Measurements from ENCODE around the gene KIF25.

Gene KIF25

DNA sequence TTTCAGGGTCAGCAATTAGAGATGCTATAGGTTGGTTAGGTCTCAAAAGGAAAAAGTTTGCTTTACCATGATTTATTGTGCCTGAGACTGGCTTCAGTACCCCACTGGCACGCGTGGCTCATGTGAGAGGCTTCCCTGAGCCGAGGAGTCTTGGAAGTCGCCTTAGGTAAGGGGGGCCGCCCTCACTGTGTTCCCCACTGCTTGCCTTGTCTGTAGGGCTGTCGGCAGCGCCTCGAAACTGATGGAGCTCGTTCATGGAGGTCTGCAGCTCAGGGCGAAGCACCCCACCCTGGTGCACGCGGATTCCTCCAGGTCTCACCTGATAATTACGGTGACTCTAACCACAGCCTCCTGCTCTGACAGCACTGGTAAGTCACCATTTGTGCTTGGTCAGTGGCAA lies 42.4 kb downstream of the KIF25 start:
- peaks cover 0 to 74% (median 41%) of the 10 kb centered on the region in 5 experiments for H3K9me3 ChIP-seq (ENCODE audit: control extremely low read depth in 1 of 5, control insufficient read depth in 4 of 5, insufficient read depth in 2 of 5, low read depth in 1 of 5, low read length in 4 of 5)

DNA sequence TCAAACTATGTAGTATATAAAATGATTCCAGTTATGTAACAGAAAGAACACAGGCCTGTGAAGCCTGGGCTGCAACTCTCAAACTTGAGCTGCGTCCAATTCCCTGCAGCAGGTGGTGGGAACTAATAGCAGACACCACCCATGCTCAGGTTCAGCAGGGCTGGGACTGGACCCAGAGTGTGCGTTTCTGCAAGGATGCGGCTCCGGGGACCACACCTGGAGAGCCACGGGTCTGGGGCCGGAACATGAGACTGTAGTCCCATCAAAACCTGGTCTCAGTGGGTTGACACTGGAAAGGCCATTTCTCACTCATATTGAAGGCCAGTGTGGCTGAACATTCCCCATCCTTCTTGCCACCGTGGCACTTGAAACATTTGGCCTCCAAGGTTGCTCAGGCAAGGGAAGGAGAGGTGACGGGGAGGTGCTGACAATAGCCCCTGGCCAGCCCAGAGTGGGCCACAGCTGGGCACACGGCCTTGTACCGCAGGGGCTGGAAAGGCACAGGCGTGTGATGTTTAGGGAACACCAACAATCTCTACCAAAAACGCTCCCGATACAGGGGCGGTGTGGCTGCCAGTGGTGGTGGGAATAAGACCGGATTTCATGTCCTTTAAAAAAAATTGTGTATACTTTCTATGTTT lies 43.5 kb downstream of the KIF25 start:
- Histone ChIP-seq H3K27me3 (replicated peaks in 2 of 5; ENCODE audit: control insufficient read depth in 4 of 5, insufficient read depth in 5 of 5, low read length in 4 of 5) (peaks cover 0 to 22% (median 2%) of the 10 kb centered on the region in 5 experiments), H3K4me1 (ENCODE audit: control extremely low read depth in 1 of 4, control insufficient read depth in 4 of 4, insufficient read depth in 4 of 4, low read length in 3 of 4) (peaks cover 0 to 1% (median 0%) of the 10 kb centered on the region in 4 experiments), H3K27ac (ENCODE audit: insufficient read depth in 1 of 2, low read depth in 1 of 2, low read length in 2 of 2, poor library complexity in 1 of 2, severe bottlenecking in 2 of 2) (no peak overlapping the region), H3K36me3 (ENCODE audit: control insufficient read depth in 4 of 4, insufficient read depth in 4 of 4, low read length in 3 of 4) (no peaks in the 10 kb centered on the region), H3K9me3 (ENCODE audit: control extremely low read depth in 1 of 5, control insufficient read depth in 4 of 5, insufficient read depth in 2 of 5, low read depth in 1 of 5, low read length in 4 of 5) (peaks cover 0 to 64% (median 34%) of the 10 kb centered on the region in 5 experiments), H3K4me3 (ENCODE audit: control insufficient read depth in 1 of 7, extremely low read depth in 1 of 7, insufficient read depth in 4 of 7, low read depth in 2 of 7, low read length in 6 of 7) (no peak overlapping the region)
- ChIA-PET CTCF (no interaction called here), POLR2A (no interaction called here)
- DNase-seq = no peak
- 99% methylated on average over 11 of the region's 15 CpGs for WGBS (ENCODE audit: insufficient coverage)

More for the DNA sequence above, 42.4 kb downstream of the KIF25 start:
- H3K27ac ChIP-seq (ENCODE audit: insufficient read depth in 1 of 2, low read depth in 1 of 2, low read length in 2 of 2, poor library complexity in 1 of 2, severe bottlenecking in 2 of 2) = no peak overlapping the region
- ChIA-PET CTCF (no interaction called here), POLR2A (no interaction called here)
- no peak overlapping the region for H3K4me3 ChIP-seq (ENCODE audit: control insufficient read depth in 1 of 7, extremely low read depth in 1 of 7, insufficient read depth in 4 of 7, low read depth in 2 of 7, low read length in 6 of 7)
- H3K4me1 ChIP-seq (ENCODE audit: control extremely low read depth in 1 of 4, control insufficient read depth in 4 of 4, insufficient read depth in 4 of 4, low read length in 3 of 4) = peaks cover 0 to 7% (median 1%) of the 10 kb centered on the region in 4 experiments
- WGBS (ENCODE audit: insufficient coverage) = 91% methylated on average over 12 of the region's 13 CpGs
- H3K27me3 ChIP-seq (replicated peaks in 2 of 5; ENCODE audit: control insufficient read depth in 4 of 5, insufficient read depth in 5 of 5, low read length in 4 of 5) = peaks cover 0 to 33% (median 7%) of the 10 kb centered on the region in 5 experiments
- H3K36me3 ChIP-seq (ENCODE audit: control insufficient read depth in 4 of 4, insufficient read depth in 4 of 4, low read length in 3 of 4) = no peaks in the 10 kb centered on the region
- peak in 2 of 3 donors; percentile 7 to 15 for DNase-seq

DNA sequence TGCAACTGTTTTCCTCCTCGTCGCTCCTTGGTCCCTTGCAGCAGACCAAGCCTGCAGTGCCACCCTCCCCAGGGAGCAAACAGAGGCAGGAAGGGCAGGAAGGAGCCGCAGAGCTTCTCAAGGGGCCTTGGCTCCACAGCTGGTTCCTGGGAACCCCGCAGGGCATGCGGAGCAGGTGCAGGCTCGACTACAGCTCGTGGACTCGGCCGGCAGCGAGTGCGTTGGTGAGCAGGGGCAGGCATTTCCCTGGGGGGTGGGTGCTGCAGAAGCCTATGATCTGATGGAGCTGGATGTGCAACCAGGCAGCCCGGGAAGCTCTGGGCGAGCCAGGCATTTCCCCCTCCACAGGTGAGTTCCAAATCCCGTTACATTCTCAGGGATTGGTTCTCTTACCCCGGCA lies 44.5 kb downstream of the KIF25 start:
- Histone ChIP-seq H3K36me3 (ENCODE audit: control insufficient read depth in 4 of 4, insufficient read depth in 4 of 4, low read length in 3 of 4) (no peaks in the 10 kb centered on the region), H3K4me1 (ENCODE audit: control extremely low read depth in 1 of 4, control insufficient read depth in 4 of 4, insufficient read depth in 4 of 4, low read length in 3 of 4) (no peaks in the 10 kb centered on the region), H3K27ac (ENCODE audit: insufficient read depth in 1 of 2, low read depth in 1 of 2, low read length in 2 of 2, poor library complexity in 1 of 2, severe bottlenecking in 2 of 2) (no peak overlapping the region), H3K4me3 (ENCODE audit: control insufficient read depth in 1 of 7, extremely low read depth in 1 of 7, insufficient read depth in 4 of 7, low read depth in 2 of 7, low read length in 6 of 7) (no peak overlapping the region), H3K27me3 (replicated peaks in 2 of 5; ENCODE audit: control insufficient read depth in 4 of 5, insufficient read depth in 5 of 5, low read length in 4 of 5) (peaks cover 0 to 13% (median 0%) of the 10 kb centered on the region in 5 experiments), H3K9me3 (ENCODE audit: control extremely low read depth in 1 of 5, control insufficient read depth in 4 of 5, insufficient read depth in 2 of 5, low read depth in 1 of 5, low read length in 4 of 5) (peaks cover 0 to 59% (median 33%) of the 10 kb centered on the region in 5 experiments)
- POLR2A ChIA-PET = no interaction called here
- CTCF ChIA-PET = no interaction called here
- no peak for DNase-seq
- WGBS (ENCODE audit: insufficient coverage) = 99% methylated on average over 15 of the region's 15 CpGs

DNA sequence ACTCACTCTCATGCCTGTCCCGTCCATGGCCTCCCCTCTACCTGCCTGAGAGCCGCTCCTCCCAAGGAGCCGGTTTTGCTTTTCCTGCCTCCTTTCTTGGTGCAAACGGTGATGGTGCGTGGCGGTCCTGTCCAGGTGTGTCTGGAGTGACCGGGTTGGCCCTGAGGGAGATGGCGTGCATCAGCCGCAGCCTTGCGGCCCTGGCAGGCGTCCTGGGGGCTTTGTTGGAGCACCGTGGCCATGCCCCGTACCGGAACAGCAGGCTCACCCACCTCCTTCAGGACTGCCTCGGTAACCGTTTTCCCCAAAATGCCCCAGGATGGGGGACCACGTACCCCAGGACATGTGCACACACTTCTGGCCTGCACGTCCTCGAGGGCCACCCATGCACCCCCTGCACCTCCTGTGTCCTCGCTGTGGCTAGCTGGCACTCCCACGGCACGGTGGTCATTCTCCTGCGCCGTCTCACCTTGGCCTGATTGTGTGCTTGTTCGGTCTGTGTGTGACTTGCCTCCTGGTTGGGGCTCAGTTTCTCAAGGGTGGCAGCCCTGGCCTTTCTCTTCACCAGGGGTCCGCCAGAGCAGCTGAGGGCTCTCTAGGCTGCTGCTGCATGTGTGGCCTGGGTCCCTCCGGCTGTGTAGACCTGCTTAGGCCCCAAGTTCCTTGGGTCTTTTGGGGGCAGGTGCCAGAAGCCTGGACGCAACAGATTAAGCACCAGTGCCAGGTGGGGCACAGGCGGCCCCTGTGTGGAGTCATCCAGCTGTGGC lies 45.1 kb downstream of the KIF25 start:
- Histone ChIP-seq H3K36me3 (ENCODE audit: control insufficient read depth in 4 of 4, insufficient read depth in 4 of 4, low read length in 3 of 4) (no peaks in the 10 kb centered on the region), H3K27me3 (replicated peaks in 2 of 5; ENCODE audit: control insufficient read depth in 4 of 5, insufficient read depth in 5 of 5, low read length in 4 of 5) (peaks cover 0 to 8% (median 0%) of the 10 kb centered on the region in 5 experiments), H3K4me3 (ENCODE audit: control insufficient read depth in 1 of 7, extremely low read depth in 1 of 7, insufficient read depth in 4 of 7, low read depth in 2 of 7, low read length in 6 of 7) (no peak overlapping the region), H3K27ac (ENCODE audit: insufficient read depth in 1 of 2, low read depth in 1 of 2, low read length in 2 of 2, poor library complexity in 1 of 2, severe bottlenecking in 2 of 2) (no peak overlapping the region), H3K4me1 (ENCODE audit: control extremely low read depth in 1 of 4, control insufficient read depth in 4 of 4, insufficient read depth in 4 of 4, low read length in 3 of 4) (no peaks in the 10 kb centered on the region), H3K9me3 (ENCODE audit: control extremely low read depth in 1 of 5, control insufficient read depth in 4 of 5, insufficient read depth in 2 of 5, low read depth in 1 of 5, low read length in 4 of 5) (peaks cover 0 to 52% (median 31%) of the 10 kb centered on the region in 5 experiments)
- ChIA-PET CTCF (no interaction called here), POLR2A (no interaction called here)
- no peak for DNase-seq
- 96% methylated on average over 29 of the region's 29 CpGs for WGBS (ENCODE audit: insufficient coverage)

DNA sequence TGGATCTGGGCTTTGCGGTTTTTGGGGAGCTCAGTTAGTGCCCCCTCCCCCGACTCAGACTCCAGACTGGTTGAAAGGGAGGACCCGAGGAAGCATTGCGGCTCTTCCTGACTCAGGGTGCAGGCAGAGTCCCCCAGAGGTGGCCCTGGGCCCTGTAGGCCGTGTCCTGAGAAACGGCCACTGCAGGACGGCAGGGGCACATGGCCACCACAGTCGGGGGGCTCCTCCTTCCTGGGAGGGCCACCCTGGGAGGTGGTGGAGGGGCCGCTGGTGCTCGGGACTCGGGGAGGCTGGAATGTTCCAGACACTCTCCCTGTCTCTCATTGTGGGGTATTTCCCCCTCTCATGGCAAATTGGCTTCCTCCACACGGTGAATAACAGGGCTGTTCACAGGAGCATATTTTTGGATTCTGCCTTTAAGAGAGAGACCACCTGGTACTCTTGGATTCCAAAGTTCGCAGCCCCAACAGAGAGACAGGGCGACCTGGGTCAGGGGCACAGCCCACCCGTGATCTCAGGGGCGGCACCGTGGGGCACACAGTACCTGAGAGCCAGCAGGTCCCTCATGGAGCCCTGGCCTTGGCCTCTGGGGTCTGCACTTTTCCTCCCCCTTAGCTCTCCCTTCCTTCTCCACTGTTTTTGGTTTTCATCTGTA lies 45.8 kb downstream of the KIF25 start:
- peaks cover 0 to 1% (median 0%) of the 10 kb centered on the region in 5 experiments for H3K27me3 ChIP-seq (replicated peaks in 2 of 5; ENCODE audit: control insufficient read depth in 4 of 5, insufficient read depth in 5 of 5, low read length in 4 of 5)
- DNase-seq = no peak
- peaks cover 0 to 45% (median 29%) of the 10 kb centered on the region in 5 experiments for H3K9me3 ChIP-seq (ENCODE audit: control extremely low read depth in 1 of 5, control insufficient read depth in 4 of 5, insufficient read depth in 2 of 5, low read depth in 1 of 5, low read length in 4 of 5)
- no peak overlapping the region for H3K27ac ChIP-seq (ENCODE audit: insufficient read depth in 1 of 2, low read depth in 1 of 2, low read length in 2 of 2, poor library complexity in 1 of 2, severe bottlenecking in 2 of 2)
- 93% methylated on average over 13 of the region's 17 CpGs for WGBS (ENCODE audit: insufficient coverage)
- H3K4me3 ChIP-seq (ENCODE audit: control insufficient read depth in 1 of 7, extremely low read depth in 1 of 7, insufficient read depth in 4 of 7, low read depth in 2 of 7, low read length in 6 of 7) = no peak overlapping the region
- ChIA-PET CTCF (no interaction called here), POLR2A (no interaction called here)
- no peaks in the 10 kb centered on the region for H3K4me1 ChIP-seq (ENCODE audit: control extremely low read depth in 1 of 4, control insufficient read depth in 4 of 4, insufficient read depth in 4 of 4, low read length in 3 of 4)
- H3K36me3 ChIP-seq (ENCODE audit: control insufficient read depth in 4 of 4, insufficient read depth in 4 of 4, low read length in 3 of 4) = no peaks in the 10 kb centered on the region

DNA sequence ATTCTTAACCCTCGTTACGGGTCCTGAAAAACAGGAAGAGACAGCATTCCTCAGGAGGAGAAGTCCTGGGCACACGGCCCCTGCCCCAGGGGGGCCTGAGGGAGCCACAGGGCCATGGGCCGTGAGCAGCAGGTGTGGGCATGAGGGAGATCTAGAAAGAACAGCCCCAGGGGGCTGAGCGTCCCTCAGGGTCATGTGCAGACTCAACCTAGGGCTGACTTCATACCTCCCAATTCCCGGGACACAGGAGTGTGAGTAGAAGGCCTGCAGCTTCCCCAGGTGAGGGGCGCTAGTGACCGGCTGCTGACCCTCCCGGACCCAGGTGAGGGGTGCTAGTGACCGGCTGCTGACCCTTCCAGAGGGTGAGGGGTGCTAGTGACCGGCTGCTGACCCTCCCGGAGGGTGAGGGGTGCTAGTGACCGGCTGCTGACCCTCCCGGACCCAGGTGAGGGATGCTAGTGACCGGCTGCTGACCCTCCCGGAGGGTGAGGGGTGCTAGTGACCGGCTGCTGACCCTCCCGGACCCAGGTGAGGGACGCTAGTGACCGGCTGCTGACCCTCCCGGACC lies 46.5 kb downstream of the KIF25 start:
- no peak overlapping the region for H3K4me3 ChIP-seq (ENCODE audit: control insufficient read depth in 1 of 7, extremely low read depth in 1 of 7, insufficient read depth in 4 of 7, low read depth in 2 of 7, low read length in 6 of 7)
- H3K27me3 ChIP-seq (replicated peaks in 2 of 5; ENCODE audit: control insufficient read depth in 4 of 5, insufficient read depth in 5 of 5, low read length in 4 of 5) = no peaks in the 10 kb centered on the region
- no peak for DNase-seq
- ChIA-PET CTCF (no interaction called here), POLR2A (no interaction called here)
- H3K27ac ChIP-seq (ENCODE audit: insufficient read depth in 1 of 2, low read depth in 1 of 2, low read length in 2 of 2, poor library complexity in 1 of 2, severe bottlenecking in 2 of 2) = no peak overlapping the region
- WGBS (ENCODE audit: insufficient coverage) = 96% methylated on average over 14 of the region's 21 CpGs
- no peaks in the 10 kb centered on the region for H3K4me1 ChIP-seq (ENCODE audit: control extremely low read depth in 1 of 4, control insufficient read depth in 4 of 4, insufficient read depth in 4 of 4, low read length in 3 of 4)
- no peaks in the 10 kb centered on the region for H3K36me3 ChIP-seq (ENCODE audit: control insufficient read depth in 4 of 4, insufficient read depth in 4 of 4, low read length in 3 of 4)
- peaks cover 0 to 41% (median 25%) of the 10 kb centered on the region in 5 experiments for H3K9me3 ChIP-seq (ENCODE audit: control extremely low read depth in 1 of 5, control insufficient read depth in 4 of 5, insufficient read depth in 2 of 5, low read depth in 1 of 5, low read length in 4 of 5)
